Sciatic nerve (tissue), 2 donors: Measurements from ENCODE around the gene NR1D1. TPM values are rescaled to one million over a fixed set of nuclear protein-coding genes. Genes with fewer than 3 reads are reported as not detected.

Experiments
- ATAC-seq: fragments of 200-7000 bp; cut with Tn5 transposase; one replicate; pipeline ENCODE4 v1.9.1; 2020; ENCODE audit warnings: mild to moderate bottlenecking, moderate library complexity
- DNase-seq: peaks from one replicate; pipeline ENCODE4 v3.0.0-alpha.2; 2020; ENCODE audit warnings: low spot score
- intact Hi-C: fragments of 100-400 bp; cut with DNase I; formaldehyde crosslinking; loops from one replicate; pipeline ENCODE4 v1.14.2; 2022
- total RNA-seq: library from RNA; stranded (reverse); fragmentation: NEBNext Ultra II Directional; extraction: Animal tissue kit (Norgen Biotek cat#: 25700); gene quantifications from one replicate; pipeline ENCODE4 v1.2.1, GENCODE V29; 2021
- donor health status: DM: no; HTN: no; CAD: no.
- donor health status: DM: no; HTN: no; CAD: no.

Gene NR1D1
- total RNA-seq, 1 donor from 2014 or later: 69.8 TPM

DNA sequence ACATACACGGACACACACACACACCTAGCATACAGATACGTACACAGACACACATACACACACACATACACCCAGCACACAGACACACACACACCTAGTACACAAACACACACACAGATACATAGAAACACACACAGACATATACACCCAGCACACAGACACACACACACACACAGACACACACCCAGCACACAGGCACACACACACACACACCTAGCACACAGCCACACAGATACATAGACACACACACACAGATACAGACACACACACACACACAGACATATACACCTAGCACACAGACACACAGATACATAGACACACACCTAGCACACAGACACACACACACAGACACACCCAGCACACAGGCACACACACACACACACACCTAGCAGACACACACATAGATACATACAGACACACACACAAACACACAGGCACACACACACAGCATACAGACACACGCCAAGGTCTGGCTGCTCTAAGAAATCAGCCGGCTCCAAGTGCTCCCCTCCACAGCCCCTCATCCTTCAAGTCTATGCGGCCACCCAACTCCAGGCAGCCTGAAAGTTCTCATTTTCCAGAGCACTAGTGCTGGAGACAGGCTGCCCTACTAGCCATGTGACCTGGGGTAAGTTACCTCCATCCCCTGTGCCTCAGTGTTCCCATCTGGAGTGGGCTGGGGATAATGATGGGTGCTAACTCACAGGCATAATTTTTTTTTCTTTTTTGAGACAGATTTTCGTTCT is 13.2 kb downstream of the NR1D1 start:
- DNase-seq (no peak), ATAC-seq (no peak)
- intact Hi-C loops: no loop called here

DNA sequence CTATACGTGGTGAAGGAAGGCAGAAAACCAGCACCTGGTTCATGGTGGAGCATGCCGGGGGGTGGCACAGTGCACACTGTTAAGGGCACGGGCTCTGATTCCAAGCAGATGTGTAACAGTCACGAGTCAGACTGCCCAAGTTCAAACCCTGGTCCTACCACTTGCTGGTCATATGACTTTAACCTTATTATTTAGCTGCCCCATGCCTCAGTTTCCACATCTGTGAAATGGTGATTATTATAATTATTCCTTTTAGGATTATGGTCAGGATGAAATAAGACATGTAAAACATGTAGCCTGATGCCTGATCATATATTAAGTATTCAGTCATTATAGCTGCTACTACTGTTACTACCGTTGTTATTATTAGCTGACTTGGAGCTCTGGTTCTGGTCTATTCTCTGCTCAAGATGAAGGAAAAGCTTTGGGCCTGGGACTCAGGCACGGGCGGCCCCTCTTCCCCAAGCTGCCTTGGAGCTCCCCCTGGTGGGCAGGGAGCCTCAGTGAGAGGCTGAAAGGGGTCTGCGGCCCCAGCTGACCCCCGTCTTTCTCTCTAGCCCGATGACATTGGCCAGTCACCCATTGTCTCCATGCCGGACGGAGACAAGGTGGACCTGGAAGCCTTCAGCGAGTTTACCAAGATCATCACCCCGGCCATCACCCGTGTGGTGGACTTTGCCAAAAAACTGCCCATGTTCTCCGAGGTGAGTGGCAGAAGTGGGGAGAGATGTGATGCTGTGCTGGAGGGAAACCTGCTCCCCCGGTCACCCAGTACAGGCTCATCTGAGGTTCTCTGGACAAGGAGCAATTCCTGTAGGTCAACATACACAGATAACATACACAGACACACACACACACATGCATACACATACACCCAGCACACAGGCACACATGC is 14.0 kb downstream of the NR1D1 start:
- DNase-seq (peak; percentile 79), ATAC-seq (peak; percentile 41)
- intact Hi-C loops: no loop called here

DNA sequence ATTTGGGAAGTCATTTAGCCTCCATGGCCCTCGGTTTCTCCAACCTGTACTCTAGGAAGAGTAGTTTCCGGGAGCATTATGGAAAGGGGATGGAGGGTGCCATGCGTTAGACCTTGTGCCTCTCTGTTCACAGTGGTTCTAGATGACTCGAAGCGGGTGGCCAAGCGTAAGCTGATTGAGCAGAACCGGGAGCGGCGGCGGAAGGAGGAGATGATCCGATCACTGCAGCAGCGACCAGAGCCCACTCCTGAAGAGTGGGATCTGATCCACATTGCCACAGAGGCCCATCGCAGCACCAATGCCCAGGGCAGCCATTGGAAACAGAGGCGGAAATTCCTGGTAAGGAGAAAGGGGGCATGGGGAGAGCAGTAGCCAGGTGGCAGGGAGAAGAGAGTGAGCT is 15.9 kb downstream of the NR1D1 start:
- DNase-seq (no peak), ATAC-seq (no peak)
- intact Hi-C loops: no loop called here

- ATAC-seq (no peak), DNase-seq (no peak)
- intact Hi-C loops: no loop called here
Measured at GRCh38 chr17:40079545-40079944, 20.8 kb downstream of the NR1D1 start.

GRCh38 chr17:40076591-40076990 is 23.8 kb downstream of the NR1D1 start:
- intact Hi-C loops: no loop called here
- DNase-seq: no peak

GRCh38 chr17:40075942-40076498 is 24.4 kb downstream of the NR1D1 start:
- intact Hi-C loops: no loop called here
- ATAC-seq (no peak), DNase-seq (no peak)

More at GRCh38 chr17:40076591-40076990, 23.8 kb downstream of the NR1D1 start:
- no peak for ATAC-seq

- intact Hi-C loops: no loop called here
- ATAC-seq (peak; percentile 67), DNase-seq (peak; percentile 88)
Measured at GRCh38 chr17:40075201-40075941, 25.0 kb downstream of the NR1D1 start.

GRCh38 chr17:40074871-40075200 is 25.6 kb downstream of the NR1D1 start:
- intact Hi-C loops: no loop called here
- DNase-seq (no peak), ATAC-seq (peak; percentile 45)

- intact Hi-C loops: no loop called here
- no peak for DNase-seq
- no peak for ATAC-seq
Measured at GRCh38 chr17:40074175-40074512, 26.2 kb downstream of the NR1D1 start.

GRCh38 chr17:40073454-40074174 is 26.8 kb downstream of the NR1D1 start:
- ATAC-seq: no peak

GRCh38 chr17:40072735-40073346 is 27.5 kb downstream of the NR1D1 start:
- DNase-seq (no peak), ATAC-seq (peak; percentile 2)
- intact Hi-C loops: no loop called here

More at GRCh38 chr17:40073454-40074174, 26.8 kb downstream of the NR1D1 start:
- no peak for DNase-seq
- intact Hi-C loops: no loop called here

DNA sequence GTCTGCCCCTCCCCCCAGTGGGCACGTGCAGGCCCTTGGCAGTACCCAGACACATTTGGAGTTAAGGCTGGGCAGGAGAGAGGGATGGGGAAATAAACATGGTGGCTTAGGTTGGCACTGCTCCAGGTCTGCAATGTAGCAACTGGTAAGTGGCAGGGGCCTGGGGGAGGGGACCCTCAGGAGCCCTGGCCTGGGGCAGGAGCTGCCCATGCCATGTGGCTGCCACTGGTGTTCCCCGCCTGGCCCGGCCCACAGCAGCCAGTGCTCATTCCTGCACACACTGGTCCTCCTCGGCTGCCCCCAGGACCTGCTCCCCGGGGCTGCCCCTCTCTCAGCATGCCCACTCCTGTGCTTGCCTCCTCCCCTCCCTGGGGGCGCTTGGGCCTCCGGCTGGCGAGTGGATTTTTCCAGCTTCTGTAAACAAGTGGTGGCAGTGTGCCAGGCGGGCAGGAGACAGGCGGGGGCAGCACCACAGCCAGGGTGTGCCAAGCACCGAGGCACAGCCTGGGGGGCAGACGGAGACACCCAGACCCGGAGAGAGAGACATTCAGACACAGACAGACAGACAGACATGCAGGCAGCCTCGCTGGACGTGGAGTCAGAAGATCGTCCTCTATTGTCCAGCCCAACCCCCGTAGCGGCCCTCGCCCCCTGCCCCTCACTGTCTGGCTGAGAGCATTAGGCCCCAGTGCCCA is 28.2 kb downstream of the NR1D1 start:
- ATAC-seq: peak; percentile 7
- peak; percentile 88 for DNase-seq
- intact Hi-C loops: no loop called here

DNA sequence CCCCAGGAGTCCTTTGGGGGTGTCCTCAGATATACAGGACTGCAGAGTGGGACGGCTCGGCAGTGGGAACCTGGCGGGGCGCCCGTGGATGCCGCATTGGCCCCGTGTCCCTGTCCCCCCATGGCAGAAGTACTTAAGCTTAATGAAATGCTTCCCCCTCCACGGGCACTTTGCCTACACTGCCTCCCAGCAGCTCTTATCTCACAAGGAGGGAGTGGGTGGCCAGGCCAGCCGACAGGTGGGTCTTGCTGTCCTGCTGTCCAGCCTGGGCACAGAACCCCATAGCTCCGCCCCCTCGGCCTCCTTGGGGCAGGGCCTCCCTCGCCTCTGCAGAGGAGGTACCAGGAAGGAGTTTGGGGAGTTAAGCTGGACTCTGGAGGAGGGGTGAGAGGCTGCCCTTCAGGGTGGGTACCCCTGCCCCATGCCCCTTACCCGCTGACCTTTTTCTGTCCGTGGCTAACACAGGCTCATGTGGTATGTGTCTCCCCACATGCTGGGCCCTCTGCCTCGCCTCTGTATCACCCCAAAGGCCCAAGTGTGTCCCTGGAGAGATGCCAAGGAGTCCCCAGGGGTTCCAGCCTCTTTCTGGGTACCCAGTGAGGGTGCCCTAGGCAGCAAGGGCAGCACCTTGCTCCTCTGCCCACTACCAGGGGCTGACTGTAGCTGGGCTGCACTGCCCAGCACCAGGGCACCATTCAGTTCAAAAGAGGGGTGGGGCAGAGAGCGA is 28.9 kb downstream of the NR1D1 start:
- intact Hi-C loops: no loop called here
- ATAC-seq (no peak), DNase-seq (peak; percentile 85)

- DNase-seq (no peak), ATAC-seq (no peak)
- intact Hi-C loops: no loop called here
Measured at GRCh38 chr17:40070709-40071312, 29.6 kb downstream of the NR1D1 start.

DNA sequence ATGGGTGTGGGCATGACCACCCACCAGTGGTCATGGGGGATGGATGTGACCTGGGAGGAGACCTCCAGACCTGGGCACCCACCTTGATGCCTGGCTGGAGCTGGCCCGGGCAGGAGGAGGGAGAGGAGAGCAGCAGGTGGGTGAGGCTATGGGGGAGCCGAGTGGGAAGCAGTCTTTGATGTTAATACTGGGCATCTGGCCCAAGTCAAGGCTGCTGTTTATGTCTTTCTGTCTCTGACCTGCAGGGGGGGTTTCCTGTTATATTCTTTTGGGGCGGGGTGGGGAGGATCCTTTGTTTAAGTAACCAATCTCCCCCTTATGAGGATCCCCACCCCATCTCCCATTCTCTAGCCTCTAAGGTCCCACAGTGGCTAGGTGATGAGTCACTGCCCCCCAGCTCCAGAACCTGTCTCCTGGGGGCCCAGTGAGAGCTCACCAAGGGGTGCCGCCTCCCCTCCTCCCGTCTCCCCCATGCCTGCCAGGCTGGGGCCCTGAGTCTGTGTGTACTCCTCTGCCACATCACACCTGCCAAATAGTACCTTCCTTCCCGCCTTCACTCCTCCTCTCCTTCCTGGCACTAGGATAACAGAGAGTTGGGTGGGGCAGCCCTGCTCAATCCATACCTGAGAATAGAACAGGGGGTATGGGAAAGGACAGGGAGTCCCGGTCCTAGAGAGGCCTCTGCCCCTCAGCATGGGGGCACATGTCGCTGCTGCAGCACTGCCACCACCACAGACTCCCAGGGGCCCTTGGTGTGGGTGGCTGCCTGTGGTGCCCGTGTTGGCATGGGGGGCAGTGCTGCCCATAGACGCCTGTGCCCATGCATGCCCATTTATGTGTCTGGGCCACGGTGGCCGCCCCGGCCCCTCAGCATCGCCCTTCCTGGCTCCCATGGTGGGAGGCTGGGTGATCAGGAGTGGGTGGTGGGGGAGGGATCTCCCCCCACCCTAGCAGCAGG is 30.4 kb downstream of the NR1D1 start:
- intact Hi-C loops: no loop called here
- ATAC-seq: no peak
- no peak for DNase-seq
